HepG2 (cell line): ENCODE measurements around the gene RPTOR. TPM values are rescaled to one million over a fixed set of nuclear protein-coding genes. Genes with fewer than 3 reads are reported as not detected.
A peak's percentile ranks its signal among the peaks of the same experiment; 100 is the strongest.

Experiments
- ELF1 ChIP-seq: sonication (generic); formaldehyde crosslinking; IDR thresholded peaks from 2 replicates; pipeline ENCODE4 v1.4.0; 2020; ENCODE audit warnings: missing genetic modification reagents
- GABPB1 ChIP-seq: IDR thresholded peaks from 2 replicates; pipeline ENCODE4 v1.6.1; 2016; ENCODE audit warnings: mild to moderate bottlenecking, missing genetic modification reagents, moderate library complexity, missing compliant biosample characterization
- HNF1B ChIP-seq: sonication (generic); formaldehyde crosslinking; IDR thresholded peaks from 2 replicates; pipeline ENCODE4 v1.5.1; 2020; ENCODE audit warnings: mild to moderate bottlenecking, moderate library complexity, missing genetic modification reagents
- NFYC ChIP-seq: IDR thresholded peaks from 2 replicates; pipeline ENCODE4 v1.6.1; 2016; ENCODE audit warnings: missing genetic modification reagents, missing compliant biosample characterization
- RBFOX2 ChIP-seq: fragments of 200-400 bp; formaldehyde crosslinking; IDR thresholded peaks from 2 replicates; pipeline ENCODE4 v1.6.1; 2017; ENCODE audit warnings: low read depth, mild to moderate bottlenecking, low read length
- STAG1 ChIP-seq: sonication (generic); formaldehyde crosslinking; IDR thresholded peaks from 2 replicates; pipeline ENCODE4 v1.4.0; 2020; ENCODE audit warnings: missing genetic modification reagents
- TAF1 ChIP-seq: sonication (generic); formaldehyde crosslinking; IDR thresholded peaks from 2 replicates; pipeline ENCODE4 v1.4.0; 2020; ENCODE audit warnings: missing genetic modification reagents
- ZFX ChIP-seq: sonication (generic); formaldehyde crosslinking; IDR thresholded peaks from 2 replicates; pipeline ENCODE4 v1.4.0; 2020; ENCODE audit warnings: mild to moderate bottlenecking, low read depth, missing genetic modification reagents, moderate library complexity
- ZNF263 ChIP-seq: sonication (generic); formaldehyde crosslinking; IDR thresholded peaks from 2 replicates; pipeline ENCODE4 v1.4.0; 2020; ENCODE audit warnings: missing genetic modification reagents
- ZNF546 ChIP-seq: sonication (generic); formaldehyde crosslinking; conservative IDR thresholded peaks from 2 replicates; pipeline ENCODE4 v1.8.1; 2023; ENCODE audit warnings: mild to moderate bottlenecking, missing genetic modification reagents
- ZNF768 ChIP-seq: sonication (generic); formaldehyde crosslinking; IDR thresholded peaks from 2 replicates; pipeline ENCODE4 v1.4.0; 2020; ENCODE audit warnings: missing genetic modification reagents
- ZNF777 ChIP-seq: sonication (generic); formaldehyde crosslinking; IDR thresholded peaks from 2 replicates; pipeline ENCODE4 v1.4.0; 2020; ENCODE audit warnings: missing genetic modification reagents
- polyA plus RNA-seq, 8 experiments: library from polyadenylated mRNA; depleted of rRNA in 3 of 8; stranded (reverse) in 7 of 8; unstranded in 1 of 8; fragments of >200 nt; fragmentation: Illumina TruSeq in 4 of 8; extraction: Trizol in 4 of 8; gene quantifications; 2 replicates each; pipeline versions ENCODE4 v1.2.1 to v1.2.3, GENCODE V29; 2011 to 2016; ENCODE audit warnings: low read depth in 4 of 8, missing spikeins in 1 of 8, mixed read lengths in 1 of 8; ENCODE audit not compliant: insufficient read depth in 1 of 8
- total RNA-seq, 5 experiments: library from RNA; depleted of rRNA; stranded (reverse); fragments of >200 nt; fragmentation: Illumina TruSeq; extraction: Trizol; gene quantifications; 2 replicates each; pipeline ENCODE4 v1.2.3, GENCODE V29; 2016; ENCODE audit warnings: low read depth in 1 of 5
- TF ChIP-seq, protein P1 (sequence below): sonication (generic); formaldehyde crosslinking; IDR thresholded peaks from 2 replicates; pipeline ENCODE4 v1.5.1; 2020; ENCODE audit warnings: mild to moderate bottlenecking, missing genetic modification reagents, moderate library complexity
- TF ChIP-seq, protein P2 (sequence below): sonication (generic); formaldehyde crosslinking; IDR thresholded peaks from 2 replicates; pipeline ENCODE4 v1.8.1; 2023; ENCODE audit warnings: mild to moderate bottlenecking, missing genetic modification reagents
- TF ChIP-seq, protein P3 (sequence below): sonication (generic); formaldehyde crosslinking; IDR thresholded peaks from 2 replicates; pipeline ENCODE4 v1.4.0; 2020; ENCODE audit warnings: missing genetic modification reagents, borderline replicate concordance

The RPTOR gene
- total and polyA plus RNA-seq, 2 of the 13 experiments (the other 11 are each of a cell fraction or from before 2014, with no cell fraction given) = 6.6 to 25.3 TPM

DNA sequence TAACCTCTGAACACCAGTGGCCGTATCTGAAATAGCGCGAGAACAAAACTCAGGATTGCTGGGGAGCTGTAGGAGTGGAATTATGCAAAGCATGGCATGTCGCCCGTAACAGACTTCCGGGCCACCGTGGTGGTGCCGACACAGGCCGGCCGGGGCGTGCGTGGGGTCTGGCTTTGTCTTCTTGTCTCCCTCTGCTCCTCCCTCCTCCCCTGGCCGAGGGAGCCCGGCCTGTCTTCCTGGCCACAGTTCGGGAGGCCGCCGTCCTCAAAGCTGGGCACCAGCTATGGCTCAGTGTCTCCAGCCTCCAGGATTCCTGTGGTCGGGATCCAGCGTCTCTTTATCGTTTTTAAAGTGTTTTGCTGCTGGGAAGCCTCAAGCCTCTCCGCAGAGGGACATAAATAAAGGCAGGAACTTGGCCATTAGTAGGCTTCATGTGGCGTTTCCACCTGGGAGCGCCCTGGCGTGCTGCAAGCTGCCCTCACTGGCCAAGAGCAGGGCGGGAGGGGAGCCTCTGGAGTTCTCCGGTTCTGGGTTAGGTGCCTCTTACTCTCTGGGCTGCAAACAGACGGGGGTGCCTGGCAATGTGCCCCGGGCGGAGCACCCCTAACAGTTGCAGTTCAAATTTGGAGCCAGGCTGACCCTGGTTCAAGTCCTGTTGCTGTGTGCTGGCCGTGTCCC is 46.3 kb upstream of the RPTOR start (continued):
- peak; percentile 67 for TF ChIP-seq RBFOX2
- 0 out of 2 replicates have a peak, but pooled peaks have one; percentile 29 for TF ChIP-seq HNF1B (CRISPR knock-in tag)
- peak; percentile 85 for TF ChIP-seq ZNF263 (CRISPR knock-in tag)
- TF ChIP-seq, protein P1, sequence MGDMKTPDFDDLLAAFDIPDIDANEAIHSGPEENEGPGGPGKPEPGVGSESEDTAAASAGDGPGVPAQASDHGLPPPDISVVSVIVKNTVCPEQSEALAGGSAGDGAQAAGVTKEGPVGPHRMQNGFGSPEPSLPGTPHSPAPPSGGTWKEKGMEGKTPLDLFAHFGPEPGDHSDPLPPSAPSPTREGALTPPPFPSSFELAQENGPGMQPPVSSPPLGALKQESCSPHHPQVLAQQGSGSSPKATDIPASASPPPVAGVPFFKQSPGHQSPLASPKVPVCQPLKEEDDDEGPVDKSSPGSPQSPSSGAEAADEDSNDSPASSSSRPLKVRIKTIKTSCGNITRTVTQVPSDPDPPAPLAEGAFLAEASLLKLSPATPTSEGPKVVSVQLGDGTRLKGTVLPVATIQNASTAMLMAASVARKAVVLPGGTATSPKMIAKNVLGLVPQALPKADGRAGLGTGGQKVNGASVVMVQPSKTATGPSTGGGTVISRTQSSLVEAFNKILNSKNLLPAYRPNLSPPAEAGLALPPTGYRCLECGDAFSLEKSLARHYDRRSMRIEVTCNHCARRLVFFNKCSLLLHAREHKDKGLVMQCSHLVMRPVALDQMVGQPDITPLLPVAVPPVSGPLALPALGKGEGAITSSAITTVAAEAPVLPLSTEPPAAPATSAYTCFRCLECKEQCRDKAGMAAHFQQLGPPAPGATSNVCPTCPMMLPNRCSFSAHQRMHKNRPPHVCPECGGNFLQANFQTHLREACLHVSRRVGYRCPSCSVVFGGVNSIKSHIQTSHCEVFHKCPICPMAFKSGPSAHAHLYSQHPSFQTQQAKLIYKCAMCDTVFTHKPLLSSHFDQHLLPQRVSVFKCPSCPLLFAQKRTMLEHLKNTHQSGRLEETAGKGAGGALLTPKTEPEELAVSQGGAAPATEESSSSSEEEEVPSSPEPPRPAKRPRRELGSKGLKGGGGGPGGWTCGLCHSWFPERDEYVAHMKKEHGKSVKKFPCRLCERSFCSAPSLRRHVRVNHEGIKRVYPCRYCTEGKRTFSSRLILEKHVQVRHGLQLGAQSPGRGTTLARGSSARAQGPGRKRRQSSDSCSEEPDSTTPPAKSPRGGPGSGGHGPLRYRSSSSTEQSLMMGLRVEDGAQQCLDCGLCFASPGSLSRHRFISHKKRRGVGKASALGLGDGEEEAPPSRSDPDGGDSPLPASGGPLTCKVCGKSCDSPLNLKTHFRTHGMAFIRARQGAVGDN = peak; percentile 82
- TF ChIP-seq ZNF546 (CRISPR knock-in tag) = 0 out of 2 replicates have a peak, but pooled peaks have one; percentile 33
- peak; percentile 25; the same call in 1 of the 2 replicates for TF ChIP-seq ZNF768 (CRISPR knock-in tag)
- TF ChIP-seq STAG1 (CRISPR knock-in tag) = no peak
- TF ChIP-seq, protein P2, sequence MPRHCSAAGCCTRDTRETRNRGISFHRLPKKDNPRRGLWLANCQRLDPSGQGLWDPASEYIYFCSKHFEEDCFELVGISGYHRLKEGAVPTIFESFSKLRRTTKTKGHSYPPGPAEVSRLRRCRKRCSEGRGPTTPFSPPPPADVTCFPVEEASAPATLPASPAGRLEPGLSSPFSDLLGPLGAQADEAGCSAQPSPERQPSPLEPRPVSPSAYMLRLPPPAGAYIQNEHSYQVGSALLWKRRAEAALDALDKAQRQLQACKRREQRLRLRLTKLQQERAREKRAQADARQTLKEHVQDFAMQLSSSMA (CRISPR knock-in tag) = peak; percentile 67; the same call in 1 of the 2 replicates
- peak; percentile 55; the same call in 1 of the 2 replicates for TF ChIP-seq ZFX (CRISPR knock-in tag)
- no peak for TF ChIP-seq NFYC (CRISPR knock-in tag)
- peak; percentile 21; the same call in 1 of the 2 replicates for TF ChIP-seq TAF1 (CRISPR knock-in tag)
- peak; percentile 68 for TF ChIP-seq ELF1 (CRISPR knock-in tag)
- 0 out of 2 replicates have a peak, but pooled peaks have one; percentile 63 for TF ChIP-seq ZNF777 (CRISPR knock-in tag)
- peak; percentile 76 for TF ChIP-seq GABPB1 (CRISPR knock-in tag)
- TF ChIP-seq, protein P3, sequence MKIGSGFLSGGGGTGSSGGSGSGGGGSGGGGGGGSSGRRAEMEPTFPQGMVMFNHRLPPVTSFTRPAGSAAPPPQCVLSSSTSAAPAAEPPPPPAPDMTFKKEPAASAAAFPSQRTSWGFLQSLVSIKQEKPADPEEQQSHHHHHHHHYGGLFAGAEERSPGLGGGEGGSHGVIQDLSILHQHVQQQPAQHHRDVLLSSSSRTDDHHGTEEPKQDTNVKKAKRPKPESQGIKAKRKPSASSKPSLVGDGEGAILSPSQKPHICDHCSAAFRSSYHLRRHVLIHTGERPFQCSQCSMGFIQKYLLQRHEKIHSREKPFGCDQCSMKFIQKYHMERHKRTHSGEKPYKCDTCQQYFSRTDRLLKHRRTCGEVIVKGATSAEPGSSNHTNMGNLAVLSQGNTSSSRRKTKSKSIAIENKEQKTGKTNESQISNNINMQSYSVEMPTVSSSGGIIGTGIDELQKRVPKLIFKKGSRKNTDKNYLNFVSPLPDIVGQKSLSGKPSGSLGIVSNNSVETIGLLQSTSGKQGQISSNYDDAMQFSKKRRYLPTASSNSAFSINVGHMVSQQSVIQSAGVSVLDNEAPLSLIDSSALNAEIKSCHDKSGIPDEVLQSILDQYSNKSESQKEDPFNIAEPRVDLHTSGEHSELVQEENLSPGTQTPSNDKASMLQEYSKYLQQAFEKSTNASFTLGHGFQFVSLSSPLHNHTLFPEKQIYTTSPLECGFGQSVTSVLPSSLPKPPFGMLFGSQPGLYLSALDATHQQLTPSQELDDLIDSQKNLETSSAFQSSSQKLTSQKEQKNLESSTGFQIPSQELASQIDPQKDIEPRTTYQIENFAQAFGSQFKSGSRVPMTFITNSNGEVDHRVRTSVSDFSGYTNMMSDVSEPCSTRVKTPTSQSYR (CRISPR knock-in tag) = no peak
